NCI-H2227 treated with DMSO at 0.1 percent for 48 hours (cell line): ENCODE measurements around the gene RAVER1.
"Not testable (repeated sequence)": the region's sequence is repeated elsewhere in the genome, so short reads cannot be mapped to it uniquely, and the experiment has no call there.

Source experiments
- DNase-seq: peaks from one replicate; lab custom pipeline; 2025; lab: John Stamatoyannopoulos, UW

RAVER1 gene

GRCh38 chr19:10332965-10333757 is at the start of gene RAVER1:
Gene RAVER1 (minus strand): TSS chr19:10333529. CDS start chr19:10333507, 22 bp downstream.
- peak; percentile 88 for DNase-seq

GRCh38 chr19:10383223-10383499 is 49.8 kb upstream of the RAVER1 start:
- not testable (repeated sequence) for DNase-seq

- peak; percentile 94 for DNase-seq
Observed at GRCh38 chr19:10380313-10381102, 47.2 kb upstream of the RAVER1 start, which contains the start of gene TYK2. Gene TYK2 (minus strand): TSS chr19:10380572. CDS start chr19:10378406, 2,166 bp downstream.

GRCh38 chr19:10379880-10380312 is 46.6 kb upstream of the RAVER1 start:
- no peak for DNase-seq

GRCh38 chr19:10378124-10378523 is 44.8 kb upstream of the RAVER1 start:
- DNase-seq, result no peak

GRCh38 chr19:10377140-10377640 is 43.9 kb upstream of the RAVER1 start:
- not testable (repeated sequence) for DNase-seq

GRCh38 chr19:10374931-10375330 is 41.6 kb upstream of the RAVER1 start:
- no peak for DNase-seq

- DNase-seq, result no peak
Observed at GRCh38 chr19:10372690-10373089, 39.4 kb upstream of the RAVER1 start.

- DNase-seq, result no peak
Observed at GRCh38 chr19:10368101-10368803, 34.9 kb upstream of the RAVER1 start.

- DNase-seq, result not testable (repeated sequence)
Observed at GRCh38 chr19:10366950-10367512, 33.7 kb upstream of the RAVER1 start.

- no peak for DNase-seq
Observed at GRCh38 chr19:10365518-10365917, 32.2 kb upstream of the RAVER1 start.

GRCh38 chr19:10364644-10365043 is 31.3 kb upstream of the RAVER1 start:
- DNase-seq, result no peak

- no peak for DNase-seq
Observed at GRCh38 chr19:10363789-10364281, 30.5 kb upstream of the RAVER1 start.

GRCh38 chr19:10362259-10362658 is 28.9 kb upstream of the RAVER1 start:
- no peak for DNase-seq

GRCh38 chr19:10361569-10362011 is 28.3 kb upstream of the RAVER1 start:
- DNase-seq, result no peak

- no peak for DNase-seq
Observed at GRCh38 chr19:10356431-10356830, 23.1 kb upstream of the RAVER1 start.

GRCh38 chr19:10353793-10354391 is 20.6 kb upstream of the RAVER1 start:
- no peak for DNase-seq

- no peak for DNase-seq
Observed at GRCh38 chr19:10352764-10353671, 19.7 kb upstream of the RAVER1 start.

GRCh38 chr19:10346509-10346908 is 13.2 kb upstream of the RAVER1 start:
- no peak for DNase-seq

- no peak for DNase-seq
Observed at GRCh38 chr19:10344780-10345179, 11.5 kb upstream of the RAVER1 start.
